WTC11 (cell line): ENCODE results near the gene TMEM250. TPM values are rescaled to one million over a fixed set of nuclear protein-coding genes. Genes with fewer than 3 reads are reported as not detected.

Experiments
- ATAC-seq: fragments of 200-7000 bp; cut with Tn5 transposase; 2 replicates; pipeline ENCODE4 v1.10.0; 2021; ENCODE audit warnings: mild to moderate bottlenecking, moderate library complexity
- CTCF ChIA-PET: fragments of 300-600 bp; sonication (Branson Sonifier 250); formaldehyde crosslinking; loops from one replicate; lab custom pipeline; 2021; ENCODE audit warnings: antibody characterized with exemption; lab: Charles Lee
- POLR2A ChIA-PET: fragments of 350-600 bp; sonication (Branson Sonifier 250); formaldehyde crosslinking; loops from one replicate; lab custom pipeline; 2021; ENCODE audit warnings: antibody characterized with exemption; lab: Charles Lee
- DNase-seq: peaks from one replicate; pipeline ENCODE4 v3.0.0; 2021; ENCODE audit warnings: low spot score
- H3K27ac Mint-ChIP-seq: 2 replicates; pipeline ENCODE4 v1.8.0; 2021; ENCODE audit warnings: mixed read lengths
- H3K27me3 Mint-ChIP-seq: 2 replicates; pipeline ENCODE4 v1.8.0; 2021; ENCODE audit warnings: low read depth, mild to moderate bottlenecking, moderate library complexity, mixed read lengths
- H3K36me3 Mint-ChIP-seq: 2 replicates; pipeline ENCODE4 v1.8.0; 2021; ENCODE audit warnings: mixed read lengths
- H3K4me1 Mint-ChIP-seq: 2 replicates; pipeline ENCODE4 v1.8.0; 2022; ENCODE audit warnings: mixed read lengths
- H3K4me3 Mint-ChIP-seq: 2 replicates; pipeline ENCODE4 v1.8.0; 2021; ENCODE audit warnings: mild to moderate bottlenecking, moderate library complexity, mixed read lengths
- H3K9me3 Mint-ChIP-seq: 2 replicates; pipeline ENCODE4 v1.8.0; 2021; ENCODE audit warnings: mixed read lengths
- ATF1 ChIP-seq: sonication (generic); formaldehyde crosslinking; IDR thresholded peaks from 2 replicates; pipeline ENCODE4 v1.8.1; 2023; ENCODE audit warnings: mild to moderate bottlenecking, moderate library complexity, missing genetic modification reagents
- CREB1 ChIP-seq: sonication (generic); formaldehyde crosslinking; IDR thresholded peaks from 2 replicates; pipeline ENCODE4 v1.8.0; 2023; ENCODE audit warnings: mild to moderate bottlenecking, missing genetic modification reagents
- ELF4 ChIP-seq: sonication (generic); formaldehyde crosslinking; IDR thresholded peaks from 2 replicates; pipeline ENCODE4 v1.8.1; 2022; ENCODE audit warnings: low read depth, mild to moderate bottlenecking, moderate library complexity, missing genetic modification reagents
- EMX1 ChIP-seq: fragments of 250-450 bp; sonication (Bioruptor Pico); IDR thresholded peaks from 2 replicates; pipeline ENCODE4 v1.8.0; 2021; ENCODE audit warnings: mild to moderate bottlenecking
- FOXK1 ChIP-seq: sonication (generic); formaldehyde crosslinking; IDR thresholded peaks from 2 replicates; pipeline ENCODE4 v1.8.0; 2022; ENCODE audit warnings: mild to moderate bottlenecking, moderate library complexity, missing genetic modification reagents
- GRHL2 ChIP-seq: fragments of 250-450 bp; sonication (Bioruptor Pico); IDR thresholded peaks from 2 replicates; pipeline ENCODE4 v1.8.0; 2022; ENCODE audit warnings: mild to moderate bottlenecking, moderate library complexity; ENCODE audit not compliant: insufficient replicate concordance, severe bottlenecking
- GTF2I ChIP-seq: fragments of 250-450 bp; sonication (Bioruptor Pico); conservative IDR thresholded peaks from 2 replicates; pipeline ENCODE4 v1.4.0; 2021; ENCODE audit warnings: mild to moderate bottlenecking
- PRRX2 ChIP-seq: fragments of 250-450 bp; sonication (Bioruptor Pico); IDR thresholded peaks from 2 replicates; pipeline ENCODE4 v1.8.0; 2021; ENCODE audit warnings: mild to moderate bottlenecking
- RORB ChIP-seq: fragments of 250-450 bp; sonication (Bioruptor Pico); IDR thresholded peaks from 2 replicates; pipeline ENCODE4 v1.9.0; 2021; ENCODE audit warnings: mild to moderate bottlenecking
- TP53 ChIP-seq: sonication (generic); formaldehyde crosslinking; IDR thresholded peaks from 2 replicates; pipeline ENCODE4 v1.8.1; 2023; ENCODE audit warnings: mild to moderate bottlenecking, missing genetic modification reagents
- ZNF138 ChIP-seq: sonication (generic); formaldehyde crosslinking; conservative IDR thresholded peaks from 2 replicates; pipeline ENCODE4 v1.8.1; 2022; ENCODE audit warnings: mild to moderate bottlenecking, moderate library complexity, missing genetic modification reagents
- ZNF263 ChIP-seq: sonication (generic); formaldehyde crosslinking; IDR thresholded peaks from 2 replicates; pipeline ENCODE4 v1.8.1; 2022; ENCODE audit warnings: low read depth, mild to moderate bottlenecking, moderate library complexity, missing genetic modification reagents
- ZNF396 ChIP-seq: fragments of 250-450 bp; sonication (Bioruptor Pico); IDR thresholded peaks from 2 replicates; pipeline ENCODE4 v1.8.0; 2021; ENCODE audit warnings: mild to moderate bottlenecking, moderate library complexity, borderline replicate concordance
- ZNF416 ChIP-seq: fragments of 250-450 bp; sonication (Bioruptor Pico); IDR thresholded peaks from 2 replicates; pipeline ENCODE4 v1.9.0; 2021; ENCODE audit warnings: mild to moderate bottlenecking, inconsistent platforms
- ZNF671 ChIP-seq: fragments of 250-450 bp; sonication (Bioruptor Pico); IDR thresholded peaks from 2 replicates; pipeline ENCODE4 v1.8.0; 2021; ENCODE audit warnings: mild to moderate bottlenecking
- total RNA-seq: library from RNA; stranded (reverse); gene quantifications from 3 replicates; pipeline ENCODE4 v1.2.3, GENCODE V29; 2021
- TF ChIP-seq, protein P1 (sequence below): fragments of 250-450 bp; sonication (Bioruptor Pico); IDR thresholded peaks from 2 replicates; pipeline ENCODE4 v2.1.2; 2022; ENCODE audit warnings: mild to moderate bottlenecking, moderate library complexity
- TF ChIP-seq, protein P2 (sequence below): sonication (generic); formaldehyde crosslinking; IDR thresholded peaks from 2 replicates; pipeline ENCODE4 v1.8.1; 2023; ENCODE audit warnings: mild to moderate bottlenecking, moderate library complexity, missing genetic modification reagents
- TF ChIP-seq, protein P3 (sequence below): sonication (generic); formaldehyde crosslinking; IDR thresholded peaks from 2 replicates; pipeline ENCODE4 v1.8.0; 2022; ENCODE audit warnings: mild to moderate bottlenecking, missing genetic modification reagents
- TF ChIP-seq, protein P4 (sequence below): sonication (generic); formaldehyde crosslinking; conservative IDR thresholded peaks from 2 replicates; pipeline ENCODE4 v1.8.1; 2022; ENCODE audit warnings: mild to moderate bottlenecking, missing genetic modification reagents
- TF ChIP-seq, protein P5 (sequence below): fragments of 200-600 bp; IDR thresholded peaks from 2 replicates; pipeline ENCODE4 v1.8.0; 2022; ENCODE audit warnings: antibody characterized with exemption
- TF ChIP-seq, protein P6 (sequence below): sonication (generic); formaldehyde crosslinking; IDR thresholded peaks from 2 replicates; pipeline ENCODE4 v1.8.1; 2023; ENCODE audit warnings: mild to moderate bottlenecking, missing genetic modification reagents, moderate library complexity
- TF ChIP-seq, protein P7 (sequence below): sonication (generic); formaldehyde crosslinking; IDR thresholded peaks from 2 replicates; pipeline ENCODE4 v1.8.1; 2022; ENCODE audit warnings: low read depth, mild to moderate bottlenecking, moderate library complexity, missing genetic modification reagents, borderline replicate concordance
- TF ChIP-seq, protein P8 (sequence below): sonication (generic); formaldehyde crosslinking; IDR thresholded peaks from 2 replicates; pipeline ENCODE4 v1.8.1; 2022; ENCODE audit warnings: missing genetic modification reagents, borderline replicate concordance

Gene TMEM250
- total RNA-seq, 1 experiment from 2014 or later = 39.4 TPM

DNA sequence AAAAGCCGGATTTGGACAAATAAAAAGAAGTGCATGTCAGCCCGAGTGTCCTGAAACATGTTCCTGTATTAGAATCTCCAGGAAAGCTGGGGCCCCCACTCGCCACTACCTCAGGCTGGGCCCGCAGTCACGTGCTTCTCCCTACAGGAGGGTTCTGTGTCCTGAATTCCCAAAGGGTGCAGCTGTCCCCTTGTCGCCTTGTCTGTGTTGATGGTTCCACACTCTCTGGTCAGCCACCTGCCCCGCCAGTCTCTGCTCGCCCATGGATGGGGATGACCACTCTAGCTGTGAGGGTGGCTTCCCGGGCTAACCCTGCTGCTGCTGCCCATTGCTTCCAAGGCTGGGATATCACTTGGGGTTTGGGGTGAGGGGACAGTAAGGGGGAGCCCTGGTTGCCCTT is 3.1 kb upstream of the TMEM250 start:
- Mint-ChIP-seq H3K4me3 (no peak overlapping the region), H3K9me3 (peaks cover 9% of the 10 kb centered on the region), H3K27ac (no peak overlapping the region), H3K4me1 (no peaks in the 10 kb centered on the region), H3K36me3 (no peaks in the 10 kb centered on the region), H3K27me3 (no peaks in the 10 kb centered on the region)
- ATAC-seq = no peak
- TF ChIP-seq PRRX2 (CRISPR knock-in tag) = no peak
- TF ChIP-seq, protein P1, sequence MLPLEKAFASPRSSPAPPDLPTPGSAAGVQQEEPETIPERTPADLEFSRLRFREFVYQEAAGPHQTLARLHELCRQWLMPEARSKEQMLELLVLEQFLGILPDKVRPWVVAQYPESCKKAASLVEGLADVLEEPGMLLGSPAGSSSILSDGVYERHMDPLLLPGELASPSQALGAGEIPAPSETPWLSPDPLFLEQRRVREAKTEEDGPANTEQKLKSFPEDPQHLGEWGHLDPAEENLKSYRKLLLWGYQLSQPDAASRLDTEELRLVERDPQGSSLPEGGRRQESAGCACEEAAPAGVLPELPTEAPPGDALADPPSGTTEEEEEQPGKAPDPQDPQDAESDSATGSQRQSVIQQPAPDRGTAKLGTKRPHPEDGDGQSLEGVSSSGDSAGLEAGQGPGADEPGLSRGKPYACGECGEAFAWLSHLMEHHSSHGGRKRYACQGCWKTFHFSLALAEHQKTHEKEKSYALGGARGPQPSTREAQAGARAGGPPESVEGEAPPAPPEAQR = no peak
- TF ChIP-seq, protein P2, sequence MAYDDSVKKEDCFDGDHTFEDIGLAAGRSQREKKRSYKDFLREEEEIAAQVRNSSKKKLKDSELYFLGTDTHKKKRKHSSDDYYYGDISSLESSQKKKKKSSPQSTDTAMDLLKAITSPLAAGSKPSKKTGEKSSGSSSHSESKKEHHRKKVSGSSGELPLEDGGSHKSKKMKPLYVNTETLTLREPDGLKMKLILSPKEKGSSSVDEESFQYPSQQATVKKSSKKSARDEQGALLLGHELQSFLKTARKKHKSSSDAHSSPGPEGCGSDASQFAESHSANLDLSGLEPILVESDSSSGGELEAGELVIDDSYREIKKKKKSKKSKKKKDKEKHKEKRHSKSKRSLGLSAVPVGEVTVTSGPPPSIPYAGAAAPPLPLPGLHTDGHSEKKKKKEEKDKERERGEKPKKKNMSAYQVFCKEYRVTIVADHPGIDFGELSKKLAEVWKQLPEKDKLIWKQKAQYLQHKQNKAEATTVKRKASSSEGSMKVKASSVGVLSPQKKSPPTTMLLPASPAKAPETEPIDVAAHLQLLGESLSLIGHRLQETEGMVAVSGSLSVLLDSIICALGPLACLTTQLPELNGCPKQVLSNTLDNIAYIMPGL (CRISPR knock-in tag) = no peak
- TF ChIP-seq, protein P3, sequence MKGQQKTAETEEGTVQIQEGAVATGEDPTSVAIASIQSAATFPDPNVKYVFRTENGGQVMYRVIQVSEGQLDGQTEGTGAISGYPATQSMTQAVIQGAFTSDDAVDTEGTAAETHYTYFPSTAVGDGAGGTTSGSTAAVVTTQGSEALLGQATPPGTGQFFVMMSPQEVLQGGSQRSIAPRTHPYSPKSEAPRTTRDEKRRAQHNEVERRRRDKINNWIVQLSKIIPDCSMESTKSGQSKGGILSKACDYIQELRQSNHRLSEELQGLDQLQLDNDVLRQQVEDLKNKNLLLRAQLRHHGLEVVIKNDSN (CRISPR knock-in tag) = no peak
- TF ChIP-seq ELF4 (CRISPR knock-in tag) = no peak
- TF ChIP-seq, protein P4, sequence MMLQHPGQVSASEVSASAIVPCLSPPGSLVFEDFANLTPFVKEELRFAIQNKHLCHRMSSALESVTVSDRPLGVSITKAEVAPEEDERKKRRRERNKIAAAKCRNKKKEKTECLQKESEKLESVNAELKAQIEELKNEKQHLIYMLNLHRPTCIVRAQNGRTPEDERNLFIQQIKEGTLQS = no peak
- TF ChIP-seq GTF2I = no peak
- TF ChIP-seq GRHL2 = no peak
- TF ChIP-seq ATF1 (CRISPR knock-in tag) = no peak
- no peak for TF ChIP-seq CREB1
- TF ChIP-seq, protein P5, sequence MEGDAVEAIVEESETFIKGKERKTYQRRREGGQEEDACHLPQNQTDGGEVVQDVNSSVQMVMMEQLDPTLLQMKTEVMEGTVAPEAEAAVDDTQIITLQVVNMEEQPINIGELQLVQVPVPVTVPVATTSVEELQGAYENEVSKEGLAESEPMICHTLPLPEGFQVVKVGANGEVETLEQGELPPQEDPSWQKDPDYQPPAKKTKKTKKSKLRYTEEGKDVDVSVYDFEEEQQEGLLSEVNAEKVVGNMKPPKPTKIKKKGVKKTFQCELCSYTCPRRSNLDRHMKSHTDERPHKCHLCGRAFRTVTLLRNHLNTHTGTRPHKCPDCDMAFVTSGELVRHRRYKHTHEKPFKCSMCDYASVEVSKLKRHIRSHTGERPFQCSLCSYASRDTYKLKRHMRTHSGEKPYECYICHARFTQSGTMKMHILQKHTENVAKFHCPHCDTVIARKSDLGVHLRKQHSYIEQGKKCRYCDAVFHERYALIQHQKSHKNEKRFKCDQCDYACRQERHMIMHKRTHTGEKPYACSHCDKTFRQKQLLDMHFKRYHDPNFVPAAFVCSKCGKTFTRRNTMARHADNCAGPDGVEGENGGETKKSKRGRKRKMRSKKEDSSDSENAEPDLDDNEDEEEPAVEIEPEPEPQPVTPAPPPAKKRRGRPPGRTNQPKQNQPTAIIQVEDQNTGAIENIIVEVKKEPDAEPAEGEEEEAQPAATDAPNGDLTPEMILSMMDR = no peak
- TF ChIP-seq, protein P6, sequence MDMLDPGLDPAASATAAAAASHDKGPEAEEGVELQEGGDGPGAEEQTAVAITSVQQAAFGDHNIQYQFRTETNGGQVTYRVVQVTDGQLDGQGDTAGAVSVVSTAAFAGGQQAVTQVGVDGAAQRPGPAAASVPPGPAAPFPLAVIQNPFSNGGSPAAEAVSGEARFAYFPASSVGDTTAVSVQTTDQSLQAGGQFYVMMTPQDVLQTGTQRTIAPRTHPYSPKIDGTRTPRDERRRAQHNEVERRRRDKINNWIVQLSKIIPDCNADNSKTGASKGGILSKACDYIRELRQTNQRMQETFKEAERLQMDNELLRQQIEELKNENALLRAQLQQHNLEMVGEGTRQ (CRISPR knock-in tag) = no peak
- no peak for DNase-seq
- CTCF ChIA-PET = interaction anchor here (0.8 to 3.0 kb wide), 21 partner anchors 10 to 328 kb away, joined by 3 to 30 read pairs (median 4); partner anchors contain the start of genes CAMSAP1, NACC2 and UBAC1
- POLR2A ChIA-PET = no interaction called here

DNA sequence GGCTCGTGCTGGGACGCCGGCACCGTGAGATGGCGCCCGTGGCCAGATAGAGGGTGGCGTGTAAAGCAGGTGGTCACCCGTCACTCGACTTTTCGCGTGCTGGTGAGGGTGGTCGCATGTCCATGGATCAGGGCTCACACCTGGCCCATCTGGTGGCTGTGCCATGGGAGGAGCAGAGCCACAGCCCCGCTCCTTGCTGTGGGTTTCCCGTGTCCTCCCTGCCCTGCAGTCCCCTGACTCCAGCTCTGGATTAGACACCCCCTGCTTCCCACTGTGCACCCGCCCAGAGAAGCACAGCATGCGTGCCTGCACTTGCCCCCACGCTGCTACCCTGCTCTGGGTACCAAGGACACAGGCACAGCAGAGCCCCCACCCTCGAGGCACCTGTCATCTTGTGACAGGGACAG is 1.8 kb upstream of the TMEM250 start:
- Mint-ChIP-seq H3K27ac (no peak overlapping the region), H3K36me3 (no peaks in the 10 kb centered on the region), H3K4me1 (no peaks in the 10 kb centered on the region; the same call in 1 of the 2 replicates), H3K27me3 (no peaks in the 10 kb centered on the region), H3K4me3 (no peak overlapping the region), H3K9me3 (peaks cover 7% of the 10 kb centered on the region)
- POLR2A ChIA-PET = no interaction called here
- ATAC-seq (no peak), DNase-seq (no peak)
- CTCF ChIA-PET = interaction anchor here (1.0 to 1.5 kb wide), 4 partner anchors 8 to 159 kb away, joined by 3 to 6 read pairs (median 5); partner anchors contain the start of gene UBAC1
- TF ChIP-seq EMX1 (CRISPR knock-in tag) (no peak), ZNF671 (CRISPR knock-in tag) (no peak), ZNF263 (CRISPR knock-in tag) (no peak), ZNF396 (CRISPR knock-in tag) (no peak), ZNF416 (CRISPR knock-in tag) (no peak), ZNF138 (CRISPR knock-in tag) (no peak), RORB (CRISPR knock-in tag) (no peak), TP53 (CRISPR knock-in tag) (no peak), FOXK1 (CRISPR knock-in tag) (no peak)
- TF ChIP-seq, protein P7, sequence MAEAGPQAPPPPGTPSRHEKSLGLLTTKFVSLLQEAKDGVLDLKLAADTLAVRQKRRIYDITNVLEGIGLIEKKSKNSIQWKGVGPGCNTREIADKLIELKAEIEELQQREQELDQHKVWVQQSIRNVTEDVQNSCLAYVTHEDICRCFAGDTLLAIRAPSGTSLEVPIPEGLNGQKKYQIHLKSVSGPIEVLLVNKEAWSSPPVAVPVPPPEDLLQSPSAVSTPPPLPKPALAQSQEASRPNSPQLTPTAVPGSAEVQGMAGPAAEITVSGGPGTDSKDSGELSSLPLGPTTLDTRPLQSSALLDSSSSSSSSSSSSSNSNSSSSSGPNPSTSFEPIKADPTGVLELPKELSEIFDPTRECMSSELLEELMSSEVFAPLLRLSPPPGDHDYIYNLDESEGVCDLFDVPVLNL = no peak
- TF ChIP-seq, protein P6 (CRISPR knock-in tag) = no peak
- TF ChIP-seq, protein P8, sequence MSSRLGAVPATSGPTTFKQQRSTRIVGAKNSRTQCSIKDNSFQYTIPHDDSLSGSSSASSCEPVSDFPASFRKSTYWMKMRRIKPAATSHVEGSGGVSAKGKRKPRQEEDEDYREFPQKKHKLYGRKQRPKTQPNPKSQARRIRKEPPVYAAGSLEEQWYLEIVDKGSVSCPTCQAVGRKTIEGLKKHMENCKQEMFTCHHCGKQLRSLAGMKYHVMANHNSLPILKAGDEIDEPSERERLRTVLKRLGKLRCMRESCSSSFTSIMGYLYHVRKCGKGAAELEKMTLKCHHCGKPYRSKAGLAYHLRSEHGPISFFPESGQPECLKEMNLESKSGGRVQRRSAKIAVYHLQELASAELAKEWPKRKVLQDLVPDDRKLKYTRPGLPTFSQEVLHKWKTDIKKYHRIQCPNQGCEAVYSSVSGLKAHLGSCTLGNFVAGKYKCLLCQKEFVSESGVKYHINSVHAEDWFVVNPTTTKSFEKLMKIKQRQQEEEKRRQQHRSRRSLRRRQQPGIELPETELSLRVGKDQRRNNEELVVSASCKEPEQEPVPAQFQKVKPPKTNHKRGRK (CRISPR knock-in tag) = no peak
